Natural killer cell (primary cell): ENCODE measurements around the gene CDK5. TPM values are rescaled to one million over a fixed set of nuclear protein-coding genes. Genes with fewer than 3 reads are reported as not detected.

Experiments
- ATAC-seq, 3 donors: fragments of 150-1000 bp in 2 of 3; fragments of 200-7000 bp in 1 of 3; cut with Tn5 transposase; 1 replicate in 1 of 3; 2 replicates in 2 of 3; pipeline ENCODE4 v1.10.0; 2021; ENCODE audit warnings: mild to moderate bottlenecking in 2 of 3, moderate library complexity in 2 of 3
- DNase-seq, 2 donors: peaks; one replicate each; pipeline versions ENCODE4 v3.0.0 to v3.0.0-alpha.2; 2013 to 2021; ENCODE audit warnings: mixed read lengths in 1 of 2
- H3K27ac ChIP-seq: one replicate; pipeline ENCODE4 v1.5.1; 2013; ENCODE audit warnings: mild to moderate bottlenecking, low read length
- H3K27me3 ChIP-seq: one replicate; pipeline ENCODE4 v1.6.1; 2013; ENCODE audit warnings: low read length; ENCODE audit not compliant: control insufficient read depth, insufficient read depth
- H3K36me3 ChIP-seq: one replicate; pipeline ENCODE4 v1.6.1; 2013; ENCODE audit warnings: low read length; ENCODE audit not compliant: control insufficient read depth, insufficient read depth
- H3K4me1 ChIP-seq: one replicate; pipeline ENCODE4 v1.6.1; 2013; ENCODE audit warnings: low read length; ENCODE audit not compliant: control insufficient read depth, insufficient read depth
- H3K4me3 ChIP-seq: one replicate; pipeline ENCODE4 v1.5.1; 2013; ENCODE audit warnings: low read length
- H3K9me3 ChIP-seq: one replicate; pipeline ENCODE4 v1.6.1; 2013; ENCODE audit warnings: low read length; ENCODE audit not compliant: control insufficient read depth, insufficient read depth
- H3K27ac Mint-ChIP-seq, 2 donors: one replicate each; pipeline ENCODE4 v1.8.0; 2022; ENCODE audit warnings: mild to moderate bottlenecking in 2 of 2, mixed read lengths in 2 of 2, moderate library complexity in 1 of 2
- H3K27me3 Mint-ChIP-seq, 2 donors: one replicate each; pipeline ENCODE4 v1.8.0; 2022; ENCODE audit warnings: low read depth in 2 of 2, mixed read lengths in 2 of 2
- H3K36me3 Mint-ChIP-seq: one replicate; pipeline ENCODE4 v1.8.0; 2022; ENCODE audit warnings: mixed read lengths
- H3K4me1 Mint-ChIP-seq, 2 donors: one replicate each; pipeline ENCODE4 v1.8.0; 2022; ENCODE audit warnings: mixed read lengths in 2 of 2
- H3K4me3 Mint-ChIP-seq: one replicate; pipeline ENCODE4 v1.8.0; 2022; ENCODE audit warnings: mild to moderate bottlenecking, moderate library complexity, mixed read lengths
- H3K9me3 Mint-ChIP-seq, 2 donors: one replicate each; pipeline ENCODE4 v1.8.0; 2022; ENCODE audit warnings: mixed read lengths in 2 of 2
- WGBS: methylation state at CpG from one replicate; pipeline ENCODE4 v1.1.7; 2013; ENCODE audit warnings: missing lambda C conversion rate; ENCODE audit not compliant: insufficient coverage; 5-methylcytosine and 5-hydroxymethylcytosine counted together
- intact Hi-C: fragments of 100-400 bp; cut with micrococcal nuclease; formaldehyde crosslinking; loops from one replicate; pipeline ENCODE4 v1.14.2; 2022
- total RNA-seq, 4 donors: library from RNA; stranded (reverse); fragments of 120-200 nt in 1 of 4; gene quantifications; one replicate each; pipeline versions ENCODE4 v1.2.3 to v1.2.4, GENCODE V29; 2013 to 2022
- TF ChIP-seq, protein P1 (sequence below): fragments of 200-600 bp; IDR thresholded peaks from one replicate; pipeline ENCODE4 v1.8.0; 2022; ENCODE audit warnings: antibody characterized with exemption

Gene CDK5
- total RNA-seq, 3 donors from 2014 or later (not counting 1 experiment from before 2014, with no cell fraction given): 6.2 to 8.0 (median 6.6) TPM

DNA sequence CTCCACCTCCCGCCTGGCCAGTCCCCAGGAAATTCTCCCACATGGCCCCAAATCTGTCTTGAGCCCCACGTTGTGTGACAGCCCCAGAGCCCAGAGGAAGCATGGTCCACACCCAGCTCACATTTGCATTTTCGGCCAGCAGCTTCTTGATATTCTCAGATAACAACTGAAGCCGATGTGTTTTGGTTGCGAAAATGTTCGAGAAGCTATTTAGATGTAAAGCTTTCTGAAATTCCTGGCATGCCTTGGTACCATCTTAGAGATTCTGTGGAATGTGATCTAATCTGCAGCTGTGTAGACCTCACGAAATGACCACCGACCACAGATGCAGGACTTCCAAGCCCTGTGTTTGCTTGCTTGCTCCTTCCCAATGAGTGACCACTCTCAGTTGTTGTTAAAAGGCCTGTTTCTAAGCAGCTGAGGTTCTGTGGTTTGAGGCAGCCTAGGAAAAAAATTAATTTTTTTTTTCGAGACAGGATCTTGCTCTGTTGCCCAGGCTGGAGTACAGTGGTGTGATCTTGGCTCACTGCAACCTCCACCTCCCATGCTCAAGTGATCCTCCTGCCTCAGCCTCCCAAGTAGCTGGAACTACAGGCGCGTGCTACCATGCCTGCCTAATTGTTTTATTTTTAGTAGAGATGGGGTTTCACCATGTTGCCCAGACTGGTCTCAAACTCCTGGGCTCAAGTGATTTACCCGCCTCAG lies 10.5 kb upstream of the CDK5 start:
- H3K36me3 ChIP-seq: peaks cover 53% of the 10 kb centered on the region
- no peak for ATAC-seq

DNA sequence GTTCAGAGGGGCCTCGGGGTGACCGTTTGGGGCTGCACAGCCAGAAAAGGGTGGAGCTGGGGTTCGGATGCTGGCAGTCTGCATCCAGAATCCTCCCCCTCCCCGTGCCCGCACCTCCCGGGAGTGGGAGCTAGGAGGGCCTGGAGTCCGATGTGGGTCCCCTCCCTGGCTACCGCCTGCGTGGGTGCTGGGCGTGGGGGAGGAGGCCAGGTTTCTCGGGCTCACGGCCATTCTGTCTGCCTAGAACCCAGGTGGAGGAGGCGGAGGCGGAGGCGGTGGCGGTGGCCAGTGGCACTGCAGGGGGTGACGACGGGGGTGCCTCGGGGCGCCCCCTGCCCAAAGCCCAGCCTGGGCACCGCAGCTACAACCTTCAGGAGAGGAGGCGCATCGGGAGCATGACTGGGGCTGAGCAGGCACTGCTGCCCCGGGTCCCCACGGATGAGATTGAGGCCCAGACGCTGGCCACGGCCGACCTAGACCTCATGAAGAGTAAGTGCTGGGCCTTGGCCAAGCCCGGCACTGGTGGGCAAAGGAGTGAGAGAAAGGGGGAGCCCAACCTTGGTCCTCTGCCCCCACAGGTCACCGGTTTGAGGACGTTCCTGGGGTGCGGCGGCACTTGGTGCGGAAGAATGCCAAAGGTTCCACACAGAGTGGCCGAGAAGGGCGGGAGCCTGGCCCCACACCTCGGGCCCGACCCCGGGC lies 8.7 kb upstream of the CDK5 start:
- Histone ChIP-seq H3K27me3 (no peaks in the 10 kb centered on the region), H3K27ac (no peak overlapping the region), H3K9me3 (no peaks in the 10 kb centered on the region), H3K4me1 (no peaks in the 10 kb centered on the region), H3K36me3 (peaks cover 45% of the 10 kb centered on the region), H3K4me3 (no peak overlapping the region)
- Mint-ChIP-seq H3K4me1 (peaks cover 0 to 6% of the 10 kb centered on the region in 2 donors), H3K27me3 (no peaks in the 10 kb centered on the region), H3K4me3 (no peak overlapping the region), H3K36me3 (no peaks in the 10 kb centered on the region), H3K9me3 (no peaks in the 10 kb centered on the region), H3K27ac (no peak overlapping the region)
- ATAC-seq (no peak), DNase-seq (no peak)
- TF ChIP-seq, protein P1, sequence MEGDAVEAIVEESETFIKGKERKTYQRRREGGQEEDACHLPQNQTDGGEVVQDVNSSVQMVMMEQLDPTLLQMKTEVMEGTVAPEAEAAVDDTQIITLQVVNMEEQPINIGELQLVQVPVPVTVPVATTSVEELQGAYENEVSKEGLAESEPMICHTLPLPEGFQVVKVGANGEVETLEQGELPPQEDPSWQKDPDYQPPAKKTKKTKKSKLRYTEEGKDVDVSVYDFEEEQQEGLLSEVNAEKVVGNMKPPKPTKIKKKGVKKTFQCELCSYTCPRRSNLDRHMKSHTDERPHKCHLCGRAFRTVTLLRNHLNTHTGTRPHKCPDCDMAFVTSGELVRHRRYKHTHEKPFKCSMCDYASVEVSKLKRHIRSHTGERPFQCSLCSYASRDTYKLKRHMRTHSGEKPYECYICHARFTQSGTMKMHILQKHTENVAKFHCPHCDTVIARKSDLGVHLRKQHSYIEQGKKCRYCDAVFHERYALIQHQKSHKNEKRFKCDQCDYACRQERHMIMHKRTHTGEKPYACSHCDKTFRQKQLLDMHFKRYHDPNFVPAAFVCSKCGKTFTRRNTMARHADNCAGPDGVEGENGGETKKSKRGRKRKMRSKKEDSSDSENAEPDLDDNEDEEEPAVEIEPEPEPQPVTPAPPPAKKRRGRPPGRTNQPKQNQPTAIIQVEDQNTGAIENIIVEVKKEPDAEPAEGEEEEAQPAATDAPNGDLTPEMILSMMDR: no peak
- 98% methylated on average over 39 of the region's 39 CpGs for WGBS
- intact Hi-C loops: no loop called here

More for the DNA sequence above, 10.5 kb upstream of the CDK5 start:
- no peaks in the 10 kb centered on the region for H3K36me3 Mint-ChIP-seq
- Histone ChIP-seq H3K4me1 (no peaks in the 10 kb centered on the region), H3K9me3 (no peaks in the 10 kb centered on the region), H3K27me3 (no peaks in the 10 kb centered on the region), H3K27ac (no peak overlapping the region), H3K4me3 (no peak overlapping the region)
- DNase-seq: no peak
- H3K27me3 Mint-ChIP-seq: no peaks in the 10 kb centered on the region
- no peaks in the 10 kb centered on the region for H3K4me1 Mint-ChIP-seq
- no peak overlapping the region for H3K27ac Mint-ChIP-seq
- no peak overlapping the region for H3K4me3 Mint-ChIP-seq
- H3K9me3 Mint-ChIP-seq: no peaks in the 10 kb centered on the region
- 92% methylated on average over 12 of the region's 12 CpGs for WGBS
- TF ChIP-seq, protein P1: no peak
- intact Hi-C loops: no loop called here

DNA sequence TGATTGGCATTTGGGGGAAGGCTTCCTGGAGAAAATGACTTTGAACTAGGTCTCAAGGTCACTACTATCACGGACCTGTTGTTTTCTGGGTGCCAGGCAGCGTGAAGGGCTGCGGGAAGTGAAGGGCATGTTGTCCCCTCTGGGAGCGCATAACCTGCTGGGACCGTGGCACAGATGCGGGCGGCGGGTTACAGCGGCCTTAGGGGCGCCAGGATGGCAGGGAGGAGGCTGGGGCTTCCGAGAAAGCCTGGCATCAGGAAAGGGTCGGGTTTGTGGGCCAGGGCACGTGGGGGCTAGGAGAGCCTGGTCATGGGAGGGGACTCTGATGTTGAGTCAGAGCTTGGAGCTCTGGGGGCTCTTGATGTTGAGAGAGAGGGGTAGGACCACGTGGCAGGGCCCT lies 7.8 kb upstream of the CDK5 start:
- Histone ChIP-seq H3K9me3 (no peaks in the 10 kb centered on the region), H3K36me3 (peaks cover 38% of the 10 kb centered on the region), H3K4me1 (peaks cover 7% of the 10 kb centered on the region), H3K27me3 (no peaks in the 10 kb centered on the region), H3K27ac (no peak overlapping the region), H3K4me3 (no peak overlapping the region)
- Mint-ChIP-seq H3K36me3 (no peaks in the 10 kb centered on the region), H3K27ac (no peak overlapping the region), H3K4me1 (peaks cover 0 to 15% of the 10 kb centered on the region in 2 donors), H3K27me3 (no peaks in the 10 kb centered on the region), H3K9me3 (no peaks in the 10 kb centered on the region), H3K4me3 (no peak overlapping the region)
- ATAC-seq: no peak
- TF ChIP-seq, protein P1: no peak
- intact Hi-C loops: no loop called here
- no peak for DNase-seq
- WGBS: 96% methylated on average over 14 of the region's 14 CpGs
